ACC112 (cell line): ENCODE data around the gene PTGFRN.
A peak's percentile ranks its signal among the peaks of the same experiment; 100 is the strongest.

Experiments used
- H2AFZ ChIP-seq: fragments of 200-600 bp; sonication (generic); one replicate; pipeline ENCODE4 v1.6.0; 2017; ENCODE audit warnings: antibody characterized with exemption, low read length; ENCODE audit not compliant: unreplicated experiment
- H3K27ac ChIP-seq: fragments of 200-600 bp; sonication (generic); 2 replicates; pipeline ENCODE4 v1.5.1; 2014; ENCODE audit warnings: low read depth, mild to moderate bottlenecking, antibody characterized with exemption, low read length, moderate library complexity
- H3K27me3 ChIP-seq: fragments of 200-600 bp; sonication (generic); 2 replicates; pipeline ENCODE4 v1.6.1; 2014; ENCODE audit warnings: mild to moderate bottlenecking, antibody characterized with exemption, low read length, moderate library complexity, mixed read lengths; ENCODE audit not compliant: insufficient read depth
- H3K36me3 ChIP-seq: fragments of 200-600 bp; sonication (generic); 2 replicates; pipeline ENCODE4 v1.6.1; 2016; ENCODE audit warnings: mild to moderate bottlenecking, antibody characterized with exemption, low read length, moderate library complexity, mixed read lengths; ENCODE audit not compliant: insufficient read depth
- H3K4me1 ChIP-seq: fragments of 200-600 bp; sonication (generic); one replicate; pipeline ENCODE4 v1.6.1; 2016; ENCODE audit warnings: low read length, mixed read lengths; ENCODE audit not compliant: insufficient read depth, unreplicated experiment, control insufficient read depth
- H3K4me3 ChIP-seq: fragments of 200-600 bp; sonication (generic); 2 replicates; pipeline ENCODE4 v1.5.1; 2014; ENCODE audit warnings: mild to moderate bottlenecking, low read depth, low read length
- H3K79me2 ChIP-seq: fragments of 200-600 bp; sonication (generic); one replicate; pipeline ENCODE4 v1.6.0; 2016; ENCODE audit warnings: low read length; ENCODE audit not compliant: control insufficient read depth, unreplicated experiment, insufficient read depth

The PTGFRN gene

GRCh38 chr1:117000142-117000541, 90.4 kb downstream of the PTGFRN start:
- no peaks in the 10 kb centered on the region for H3K79me2 ChIP-seq
- no peak overlapping the region for H2AFZ ChIP-seq
- H3K4me1 ChIP-seq = peaks cover 21% of the 10 kb centered on the region
- H3K27me3 ChIP-seq = no peaks in the 10 kb centered on the region
- H3K27ac ChIP-seq = no peak overlapping the region
- H3K36me3 ChIP-seq = no peaks in the 10 kb centered on the region
- H3K4me3 ChIP-seq = no peak overlapping the region

GRCh38 chr1:117001254-117001927, 91.7 kb downstream of the PTGFRN start, which contains the start of gene CD101:
Gene CD101, plus strand, starts transcription at chr1:117001760. Its CDS starts 58 bp downstream, at chr1:117001818.
- no peaks in the 10 kb centered on the region for H3K27me3 ChIP-seq
- H3K4me1 ChIP-seq = peaks cover 20% of the 10 kb centered on the region
- H2AFZ ChIP-seq = no peak within 1 kb of the TSS
- H3K79me2 ChIP-seq = no peaks in the 10 kb centered on the region
- H3K4me3 ChIP-seq = no peak within 1 kb of the TSS
- H3K36me3 ChIP-seq = no peaks in the 10 kb centered on the region
- H3K27ac ChIP-seq = no peak within 1 kb of the TSS

DNA sequence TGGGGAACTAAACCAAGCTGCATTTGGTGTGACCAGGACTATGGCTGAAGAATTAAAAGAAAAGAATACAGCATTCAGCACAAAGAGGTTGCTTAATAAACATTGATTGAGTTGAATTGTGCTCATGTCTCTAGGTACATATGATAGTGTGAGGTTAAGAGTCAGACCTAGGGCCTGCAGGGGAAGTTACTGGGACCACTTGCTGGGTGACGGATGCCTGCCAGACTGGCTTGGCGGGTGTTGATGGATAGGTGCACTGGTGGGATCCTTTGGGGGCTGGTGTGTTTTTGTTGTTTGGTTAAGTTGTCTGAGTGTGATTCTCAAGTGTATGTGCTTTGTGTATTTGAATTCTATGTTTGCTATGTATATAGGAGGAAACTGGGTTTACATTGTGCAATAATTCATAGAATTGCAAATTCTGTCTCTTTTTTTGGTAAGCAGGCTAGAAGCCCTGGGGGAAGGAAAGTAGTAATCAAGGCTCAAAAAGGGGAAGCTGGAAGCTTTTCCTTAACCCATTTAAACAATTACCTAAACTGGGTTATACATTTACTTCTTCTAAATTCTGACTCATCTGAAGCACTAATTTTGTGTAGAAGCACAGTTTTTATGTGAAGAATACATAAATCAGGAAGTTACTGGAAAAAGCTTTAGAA, 93.6 kb downstream of the PTGFRN start:
- Histone ChIP-seq H2AFZ (no peak overlapping the region), H3K4me3 (no peak overlapping the region), H3K4me1 (peaks cover 10% of the 10 kb centered on the region), H3K36me3 (no peaks in the 10 kb centered on the region), H3K79me2 (no peaks in the 10 kb centered on the region), H3K27ac (no peak overlapping the region), H3K27me3 (no peaks in the 10 kb centered on the region)

GRCh38 chr1:117007719-117008013, 98.0 kb downstream of the PTGFRN start:
- H3K36me3 ChIP-seq = no peaks in the 10 kb centered on the region
- peaks cover 22% of the 10 kb centered on the region for H3K4me1 ChIP-seq
- H3K4me3 ChIP-seq = no peak overlapping the region
- no peak overlapping the region for H2AFZ ChIP-seq
- peak overlapping the region; percentile 79 for H3K27ac ChIP-seq
- H3K79me2 ChIP-seq = no peaks in the 10 kb centered on the region
- no peaks in the 10 kb centered on the region for H3K27me3 ChIP-seq

DNA sequence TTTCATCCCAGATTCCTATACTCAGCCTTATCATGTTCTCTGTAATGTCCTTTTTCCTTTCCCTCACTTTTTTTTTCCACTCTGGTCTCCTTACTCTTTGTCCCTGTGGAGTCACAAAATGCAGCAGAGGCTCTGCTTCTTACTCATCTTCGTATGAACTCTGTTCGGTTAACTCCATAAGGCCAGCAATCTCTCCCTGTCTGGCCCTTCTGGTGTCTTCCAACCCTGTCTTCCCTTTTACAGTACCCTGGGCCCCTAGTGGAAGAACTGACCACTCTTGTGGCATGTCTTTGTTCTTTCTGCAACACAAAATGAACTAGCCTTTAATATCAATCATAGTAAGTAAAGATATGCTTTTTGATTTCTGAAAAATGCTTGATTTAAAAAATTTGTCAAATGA, 98.9 kb downstream of the PTGFRN start:
- Histone ChIP-seq H3K36me3 (no peaks in the 10 kb centered on the region), H3K4me3 (no peak overlapping the region), H3K27ac (peak overlapping the region; percentile 79), H3K79me2 (no peaks in the 10 kb centered on the region), H3K4me1 (peaks cover 24% of the 10 kb centered on the region), H2AFZ (peak overlapping the region; percentile 54), H3K27me3 (no peaks in the 10 kb centered on the region)

- Histone ChIP-seq H3K4me1 (peaks cover 28% of the 10 kb centered on the region), H3K4me3 (no peak overlapping the region), H3K27ac (peak overlapping the region; percentile 79), H3K27me3 (no peaks in the 10 kb centered on the region), H3K79me2 (no peaks in the 10 kb centered on the region), H2AFZ (peak overlapping the region; percentile 54), H3K36me3 (no peaks in the 10 kb centered on the region)
These were observed 99.4 kb downstream of the PTGFRN start for GRCh38 chr1:117009132-117009531.

DNA sequence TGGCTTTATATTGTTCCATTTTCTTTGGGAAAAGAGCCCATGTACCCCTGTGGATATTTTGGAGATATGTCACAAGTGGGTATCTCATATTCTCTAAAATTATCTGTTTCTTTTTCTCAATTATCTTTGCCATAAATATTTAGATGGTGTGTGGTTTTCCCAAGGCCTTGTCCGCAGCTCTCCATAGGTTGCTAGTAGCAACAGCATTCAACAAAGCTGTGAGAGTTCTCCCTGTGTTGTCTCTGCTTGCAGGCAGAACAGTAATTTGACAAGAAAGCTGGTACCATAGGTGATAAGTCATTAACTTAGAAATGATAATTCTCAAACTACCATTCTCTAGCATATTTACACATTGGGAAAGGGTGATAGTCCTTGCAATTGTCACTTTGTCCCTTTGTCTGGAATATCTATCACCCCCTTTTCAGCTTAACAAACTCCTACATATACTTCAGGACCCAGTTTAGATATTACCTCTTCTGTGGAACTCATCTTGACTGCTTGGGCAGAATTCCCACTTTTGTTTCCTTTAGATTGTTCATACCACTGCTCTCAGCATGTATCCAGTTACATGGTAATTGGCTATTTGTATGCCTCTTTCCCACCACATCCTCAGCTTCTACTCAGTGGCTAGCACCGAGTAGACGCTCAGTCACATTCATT, 100.7 kb downstream of the PTGFRN start:
- no peaks in the 10 kb centered on the region for H3K79me2 ChIP-seq
- H3K4me3 ChIP-seq = no peak overlapping the region
- no peaks in the 10 kb centered on the region for H3K27me3 ChIP-seq
- no peaks in the 10 kb centered on the region for H3K36me3 ChIP-seq
- H3K27ac ChIP-seq = no peak overlapping the region
- no peak overlapping the region for H2AFZ ChIP-seq
- peaks cover 40% of the 10 kb centered on the region for H3K4me1 ChIP-seq

DNA sequence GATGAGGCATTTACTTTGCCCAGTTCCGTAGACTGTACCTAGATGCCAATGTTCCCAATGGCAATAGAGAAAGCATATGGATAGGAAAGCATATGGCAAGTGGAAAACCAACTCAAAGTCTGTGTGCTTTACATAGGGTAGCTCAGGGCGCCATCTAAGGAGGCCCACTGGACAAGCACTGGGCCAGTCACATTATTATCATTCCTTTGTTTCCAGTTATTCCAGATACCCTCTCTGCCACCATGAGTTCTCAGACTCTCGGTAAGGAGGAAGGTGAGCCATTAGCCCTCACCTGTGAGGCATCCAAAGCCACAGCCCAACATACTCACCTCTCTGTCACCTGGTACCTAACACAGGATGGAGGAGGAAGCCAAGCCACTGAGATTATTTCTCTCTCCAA, 101.6 kb downstream of the PTGFRN start:
- no peaks in the 10 kb centered on the region for H3K36me3 ChIP-seq

DNA sequence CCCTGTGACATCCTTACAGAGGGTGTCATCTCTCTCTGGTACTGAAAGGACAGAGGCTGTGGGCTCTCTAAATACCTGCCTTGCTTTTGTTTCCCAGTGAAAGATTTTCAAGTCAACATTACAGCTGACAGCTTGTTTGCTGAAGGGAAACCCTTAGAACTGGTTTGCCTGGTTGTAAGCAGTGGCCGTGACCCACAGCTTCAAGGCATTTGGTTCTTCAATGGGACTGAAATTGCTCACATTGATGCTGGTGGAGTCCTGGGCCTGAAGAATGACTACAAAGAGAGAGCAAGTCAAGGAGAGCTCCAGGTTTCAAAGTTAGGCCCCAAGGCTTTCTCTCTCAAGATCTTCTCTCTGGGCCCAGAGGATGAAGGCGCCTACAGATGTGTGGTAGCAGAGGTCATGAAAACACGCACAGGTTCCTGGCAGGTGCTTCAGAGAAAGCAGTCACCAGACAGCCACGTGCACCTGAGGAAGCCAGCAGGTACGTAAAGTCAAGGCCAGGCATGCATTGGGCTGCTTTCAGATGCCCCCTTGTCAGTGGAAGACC, 103.7 kb downstream of the PTGFRN start:
- no peaks in the 10 kb centered on the region for H3K36me3 ChIP-seq
- no peak overlapping the region for H3K4me3 ChIP-seq
- H3K79me2 ChIP-seq = no peaks in the 10 kb centered on the region
- peaks cover 33% of the 10 kb centered on the region for H3K4me1 ChIP-seq
- no peak overlapping the region for H3K27ac ChIP-seq
- no peaks in the 10 kb centered on the region for H3K27me3 ChIP-seq
- H2AFZ ChIP-seq = no peak overlapping the region

More for the DNA sequence above, 101.6 kb downstream of the PTGFRN start:
- no peaks in the 10 kb centered on the region for H3K27me3 ChIP-seq
- no peak overlapping the region for H2AFZ ChIP-seq
- H3K27ac ChIP-seq = no peak overlapping the region
- no peak overlapping the region for H3K4me3 ChIP-seq
- peaks cover 43% of the 10 kb centered on the region for H3K4me1 ChIP-seq
- H3K79me2 ChIP-seq = no peaks in the 10 kb centered on the region

DNA sequence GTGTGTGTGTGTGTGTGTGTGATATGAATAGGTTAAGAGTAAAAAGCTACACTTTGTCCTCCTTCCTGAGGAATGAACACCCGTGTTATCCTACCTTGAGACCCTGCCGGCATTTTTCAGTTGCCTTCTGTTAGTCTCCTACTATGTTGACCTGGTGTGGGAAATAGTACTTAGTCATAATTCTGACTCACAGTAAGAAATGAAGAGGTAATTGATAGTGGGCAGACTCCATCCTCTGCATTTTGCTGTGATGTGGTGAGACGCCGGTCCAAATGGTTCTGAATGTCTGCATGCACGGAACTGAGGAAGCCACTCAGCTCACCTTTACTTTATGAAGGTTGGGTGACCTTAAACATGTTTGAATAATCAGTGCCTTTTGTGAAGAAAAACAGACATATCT, 104.5 kb downstream of the PTGFRN start:
- Histone ChIP-seq H3K4me1 (peaks cover 25% of the 10 kb centered on the region), H3K79me2 (no peaks in the 10 kb centered on the region), H3K36me3 (no peaks in the 10 kb centered on the region), H3K4me3 (no peak overlapping the region), H2AFZ (no peak overlapping the region), H3K27ac (no peak overlapping the region), H3K27me3 (no peaks in the 10 kb centered on the region)
